ENCODE measurements around the gene GALC.

Gene GALC

DNA sequence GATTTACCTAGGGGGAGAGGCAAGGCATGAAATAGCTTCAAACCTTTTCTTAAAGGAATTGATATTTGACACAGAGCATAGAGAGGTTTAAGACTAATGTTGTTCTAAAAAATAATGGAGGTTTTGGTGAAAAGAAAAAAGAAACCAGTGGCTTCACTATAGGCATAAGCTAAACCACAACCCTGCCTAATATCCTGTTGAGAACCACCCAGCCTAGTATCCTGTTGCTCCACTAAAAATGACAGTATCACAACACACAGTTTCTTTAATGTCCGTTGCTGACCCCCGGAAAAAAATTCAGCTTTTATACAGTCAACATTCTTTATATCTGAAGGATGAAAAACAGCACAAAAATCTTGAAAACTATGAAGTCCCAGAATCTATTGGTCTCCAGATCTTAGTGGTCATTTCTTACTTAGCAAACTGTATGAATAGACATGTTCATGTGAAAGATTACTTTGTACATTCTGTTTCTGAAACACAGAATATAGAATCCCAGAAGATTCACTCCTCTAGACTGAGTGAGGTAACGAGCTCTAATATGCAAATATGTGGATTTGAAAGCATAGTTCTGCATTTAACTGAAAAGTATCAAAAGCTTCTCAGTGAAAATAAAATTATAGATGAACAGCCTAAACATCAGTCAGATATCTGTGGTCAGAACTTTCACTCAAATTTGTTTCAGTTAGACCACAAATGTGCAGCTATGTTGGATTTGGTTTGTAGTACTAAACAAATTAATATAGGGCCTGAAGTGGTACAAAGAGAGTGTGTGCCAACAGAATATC lies 40.5 kb downstream of the GALC start:
- no peak for DNase-seq

DNA sequence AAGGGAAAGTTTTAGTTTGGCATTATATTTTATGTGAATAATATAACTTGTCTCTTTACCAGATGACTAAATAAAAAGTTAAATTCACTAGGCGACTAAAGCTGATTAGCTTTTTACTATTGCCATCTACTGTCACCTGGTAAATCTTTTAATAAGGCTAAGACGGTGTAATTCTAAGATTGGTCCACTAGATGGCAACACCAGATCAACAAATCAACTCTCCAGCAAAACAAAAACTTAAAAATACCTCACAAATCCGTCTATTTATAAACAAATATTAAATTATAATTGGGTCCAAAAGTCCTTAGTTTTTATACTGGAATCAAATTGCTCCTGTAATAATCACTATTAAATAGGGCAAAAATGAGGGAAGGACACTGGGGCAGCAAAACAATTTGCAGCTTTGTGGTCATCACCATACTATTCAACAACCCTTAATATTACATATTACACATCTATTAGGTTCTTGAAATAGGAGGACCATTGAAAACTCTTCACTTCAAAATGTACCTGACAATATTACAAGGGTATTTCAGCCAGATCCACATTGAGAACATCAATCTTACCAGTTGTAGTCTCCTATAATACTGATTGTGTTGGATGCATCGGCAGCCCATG lies 47.9 kb downstream of the GALC start:
- DNase-seq, result no peak

DNA sequence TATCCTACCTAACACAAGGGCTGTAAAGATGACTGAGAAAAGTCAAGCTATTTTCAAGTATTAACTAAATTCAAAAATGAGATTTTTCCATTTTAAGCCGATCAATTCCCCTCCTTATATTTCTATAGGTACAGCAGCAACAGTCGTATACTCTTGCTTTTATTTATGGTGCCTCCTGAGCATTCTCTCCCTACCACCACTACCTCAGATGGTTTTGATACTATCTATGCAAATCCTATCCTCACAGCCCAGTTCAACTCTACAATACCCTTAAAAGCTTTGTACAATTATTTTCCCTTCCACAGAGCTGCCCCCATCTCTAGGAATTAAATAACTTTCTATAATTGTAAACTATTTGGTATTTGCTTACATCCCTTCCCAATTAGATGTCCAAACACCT lies 52.1 kb downstream of the GALC start:
- no peak for DNase-seq

DNA sequence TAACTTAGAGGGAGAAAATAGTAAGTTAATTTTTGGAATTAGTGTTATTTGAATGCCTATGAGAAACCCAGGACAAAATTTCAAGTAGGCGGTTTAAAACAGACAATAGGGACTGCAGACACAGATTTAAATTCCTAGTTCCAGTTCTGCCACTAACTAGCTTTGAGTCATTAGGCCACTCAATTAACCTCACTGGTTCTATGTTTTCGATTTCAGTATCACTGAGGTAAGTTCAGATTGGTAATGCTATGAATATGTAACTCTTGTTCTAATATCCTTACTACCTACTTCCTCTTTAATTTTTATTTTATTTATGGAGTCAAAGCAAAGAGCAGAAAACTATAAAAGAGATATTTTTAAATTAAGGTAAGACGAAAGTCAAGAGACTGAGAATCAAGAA lies 52.6 kb downstream of the GALC start:
- no peak for DNase-seq

DNA sequence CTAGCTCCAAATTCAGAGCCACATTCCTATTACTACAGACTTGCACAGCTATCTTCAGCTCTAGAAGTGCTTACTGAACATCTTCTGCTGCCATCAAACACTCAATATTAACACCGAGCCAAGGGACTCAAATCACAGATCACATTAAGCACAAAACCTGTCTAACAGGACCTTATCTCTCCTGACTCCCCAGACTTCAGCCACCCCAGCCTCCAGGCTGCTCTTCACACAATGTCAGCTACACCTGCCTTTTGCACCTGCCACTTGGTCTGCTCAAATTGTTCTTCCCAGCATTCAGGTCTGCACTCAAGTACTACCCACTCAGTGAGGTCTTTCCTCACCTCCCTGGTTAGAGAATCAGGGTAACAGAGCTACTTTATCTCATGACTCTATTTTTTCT lies 57.1 kb downstream of the GALC start:
- DNase-seq, result no peak

DNA sequence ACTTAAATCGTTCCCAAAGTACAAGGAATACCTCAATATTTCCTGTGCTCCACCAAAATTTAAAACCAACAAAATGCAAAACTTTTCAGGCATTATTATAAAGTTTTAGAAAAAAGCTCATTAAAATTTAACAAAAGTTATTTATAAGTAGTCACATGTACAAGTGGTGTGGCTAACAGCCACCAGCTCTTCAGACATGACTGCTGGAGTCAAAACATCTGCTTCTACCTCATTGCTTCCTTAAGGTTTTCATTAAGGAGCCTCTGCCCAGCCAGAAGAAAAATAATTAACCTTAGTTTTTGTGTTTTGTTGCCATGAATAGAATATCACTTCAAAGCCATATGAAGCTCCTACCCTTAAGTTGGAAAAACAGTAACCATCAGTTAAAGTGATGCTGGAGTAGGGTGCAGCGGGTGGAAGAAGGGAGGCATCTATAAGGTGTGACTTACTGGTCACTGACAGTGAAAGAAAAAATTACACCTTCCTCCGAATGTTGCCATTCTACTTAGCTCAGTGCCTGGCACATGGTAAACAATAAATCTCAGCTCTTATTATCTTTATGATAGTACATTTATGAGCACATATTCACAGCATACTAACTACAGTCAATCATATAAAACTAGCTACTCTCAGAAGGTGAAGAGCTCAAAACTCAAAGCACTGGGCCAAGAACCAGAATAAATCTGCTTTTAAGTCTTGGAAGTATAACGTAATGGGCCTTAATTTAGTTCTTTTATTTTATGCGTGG lies 57.7 kb downstream of the GALC start:
- no peak for DNase-seq

DNA sequence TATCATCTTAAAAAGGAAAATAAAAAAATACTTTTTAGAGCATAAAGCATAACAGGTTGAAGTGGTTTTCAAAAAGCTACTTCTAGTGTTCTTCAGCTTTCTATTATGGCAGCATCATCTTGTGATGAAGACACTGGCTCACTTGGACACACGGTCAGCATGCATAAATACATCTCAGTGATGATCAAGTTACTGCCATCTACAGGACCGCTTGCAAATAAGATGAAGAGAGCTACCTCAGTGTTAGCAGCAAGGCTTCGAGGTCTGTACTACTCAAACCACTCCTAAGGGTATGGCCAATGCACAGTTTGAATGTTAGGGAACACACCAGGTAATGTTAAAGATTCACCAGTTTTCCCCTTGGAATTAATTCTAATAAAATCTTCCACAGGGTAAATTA lies 58.8 kb downstream of the GALC start:
- DNase-seq, result no peak

DNA sequence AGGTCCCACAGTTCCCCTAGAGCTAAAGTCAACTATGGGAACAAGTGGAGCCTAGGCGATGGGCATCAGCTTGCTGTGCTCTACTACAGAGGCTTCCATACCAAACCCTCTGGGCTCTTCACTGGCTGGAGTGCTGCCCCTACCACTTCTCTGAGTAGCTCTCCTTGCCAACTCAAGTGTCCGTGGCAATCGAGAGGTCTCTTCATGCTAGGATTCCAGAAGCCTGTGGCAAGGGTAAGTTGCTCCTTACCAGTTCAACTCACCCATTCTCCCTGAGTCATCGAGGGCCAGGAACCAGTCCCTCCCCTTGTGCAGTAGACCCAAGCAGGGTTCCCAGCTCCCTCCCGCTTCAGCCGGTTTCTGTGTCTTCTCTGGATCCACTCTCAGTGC lies 76.1 kb downstream of the GALC start:
- DNase-seq, result no peak

DNA sequence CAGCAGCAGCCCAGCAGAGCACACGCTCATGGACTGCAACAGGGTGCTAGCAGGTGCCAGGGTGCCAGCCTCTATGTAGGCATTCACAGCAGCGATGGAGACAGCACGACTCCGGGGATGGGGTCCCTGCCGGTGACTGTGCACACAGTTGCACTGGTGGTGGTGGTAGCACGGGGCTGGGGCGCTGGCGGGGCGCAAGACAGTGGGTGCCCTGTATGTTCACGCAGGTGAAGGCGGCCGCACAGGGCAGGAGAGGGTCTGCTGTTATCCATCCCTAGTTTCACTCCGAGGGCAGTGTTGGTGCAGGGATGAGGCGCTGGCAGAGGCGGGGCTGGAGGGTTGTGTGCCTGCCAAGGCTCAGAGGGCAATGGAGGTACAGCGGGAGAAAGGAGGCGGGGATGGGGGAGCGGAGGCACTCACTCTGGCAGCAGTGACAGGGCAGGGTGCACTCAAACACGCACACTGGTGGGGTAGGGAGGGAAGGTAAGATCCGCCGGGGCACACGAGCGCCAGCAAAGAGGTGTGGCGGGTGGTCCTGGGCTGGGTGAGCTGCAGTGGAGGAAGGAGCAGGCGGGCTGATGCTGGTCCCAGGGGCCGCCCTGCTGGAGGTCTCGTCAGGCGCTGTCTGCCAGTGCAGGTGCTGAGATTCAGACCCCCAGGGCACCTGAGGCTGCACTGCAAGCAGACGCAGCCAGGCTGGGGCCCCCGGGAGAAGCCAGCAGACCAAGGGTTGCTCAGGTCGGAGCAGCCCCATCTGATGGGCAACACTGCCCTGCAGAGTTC lies 76.7 kb downstream of the GALC start:
- no peak for DNase-seq

DNA sequence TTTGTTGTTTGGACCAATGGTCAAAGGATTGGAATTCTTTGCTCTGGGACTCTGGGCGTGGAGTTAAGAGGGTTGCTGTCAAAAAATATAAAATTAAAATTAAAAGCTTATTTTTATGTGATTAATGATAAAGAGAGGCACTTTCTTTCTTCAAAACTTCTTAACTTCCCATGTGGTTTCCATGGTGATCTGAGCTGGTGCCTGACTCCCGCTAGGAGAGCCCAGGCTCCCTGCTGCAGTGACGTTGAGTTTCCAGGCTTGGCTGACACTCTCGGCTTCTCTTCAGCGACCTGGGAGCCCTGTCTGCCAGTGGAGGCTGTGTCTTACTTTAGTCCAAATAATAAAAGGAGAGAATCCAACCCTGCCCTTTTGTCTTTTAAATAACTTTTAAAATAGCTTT lies 84.4 kb downstream of the GALC start:
- DNase-seq, result no peak

DNA sequence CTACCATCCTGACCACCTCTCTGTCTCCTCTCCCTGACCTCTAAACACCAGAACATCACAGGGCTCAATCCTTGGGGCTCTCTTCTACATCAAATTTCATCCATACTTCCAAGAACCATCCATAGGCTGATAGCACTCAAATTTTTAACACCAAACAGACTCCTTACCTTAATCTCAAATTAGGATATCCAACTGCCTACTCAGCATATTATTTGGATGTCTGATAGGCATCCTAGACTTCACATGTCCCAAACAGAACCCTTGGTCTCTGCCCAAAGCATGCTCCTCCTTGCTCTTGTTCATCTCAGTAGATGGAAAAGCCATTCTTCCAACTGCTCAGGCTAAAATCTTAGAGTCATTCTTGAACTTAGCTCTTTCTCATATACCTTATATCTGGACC lies 91.3 kb downstream of the GALC start:
- no peak for DNase-seq

DNA sequence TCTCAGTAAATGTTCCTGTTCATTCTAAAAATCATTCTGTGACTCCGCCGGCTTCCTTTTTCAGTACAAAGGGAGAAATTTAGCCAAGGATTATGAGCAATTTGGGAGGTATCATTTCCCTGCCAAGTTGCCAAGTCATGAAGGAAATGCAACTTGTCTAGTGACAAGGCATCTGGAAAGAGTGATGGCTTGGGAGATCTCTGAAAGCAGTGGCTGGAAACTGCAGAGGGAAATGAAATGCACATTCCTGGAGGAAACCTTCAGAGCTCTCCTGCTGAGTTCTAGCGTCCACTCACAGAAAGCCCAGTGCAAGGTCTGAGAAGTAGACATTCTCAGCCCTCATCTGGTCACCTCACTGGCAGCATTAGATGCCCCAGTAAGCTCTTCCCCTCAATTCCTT lies 91.7 kb downstream of the GALC start:
- no peak for DNase-seq

DNA sequence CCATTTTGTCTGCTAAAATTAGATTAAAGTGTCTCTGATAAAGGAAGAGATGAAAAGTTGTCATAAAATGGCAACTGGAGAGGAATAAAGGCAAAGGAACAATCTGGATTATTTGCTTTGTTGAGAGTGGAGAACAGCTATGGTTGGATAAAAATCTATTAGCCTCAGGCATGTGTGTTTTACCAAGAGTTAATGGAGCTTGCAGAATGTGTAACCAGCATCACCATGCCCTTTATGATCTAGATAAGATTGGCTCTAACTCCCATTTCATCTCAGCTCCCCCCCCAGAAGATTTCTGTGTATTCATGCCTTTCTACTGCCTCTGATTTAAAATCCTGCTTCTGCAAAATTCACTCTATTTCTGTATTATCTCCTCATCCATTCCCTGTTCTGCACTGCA lies 93.8 kb downstream of the GALC start:
- no peak for DNase-seq

DNA sequence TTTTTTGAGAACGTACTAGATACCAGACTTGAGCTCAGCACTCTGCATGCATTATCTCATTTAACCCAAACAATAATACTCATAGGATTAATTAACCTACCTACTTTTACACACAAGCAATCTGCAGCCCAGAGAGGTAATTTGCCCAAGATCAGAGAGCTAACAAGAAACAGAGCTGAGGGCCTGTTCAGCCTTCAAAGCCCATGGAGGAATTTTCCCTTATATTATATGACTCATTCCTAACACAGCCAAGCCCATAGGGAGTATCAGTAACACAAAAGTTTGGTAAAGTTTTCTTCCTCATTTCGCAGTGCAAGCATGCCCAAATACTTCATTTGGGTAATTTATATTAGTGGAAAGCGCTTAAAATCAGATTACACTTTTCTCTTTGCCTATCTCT lies 94.7 kb downstream of the GALC start:
- no peak for DNase-seq

DNA sequence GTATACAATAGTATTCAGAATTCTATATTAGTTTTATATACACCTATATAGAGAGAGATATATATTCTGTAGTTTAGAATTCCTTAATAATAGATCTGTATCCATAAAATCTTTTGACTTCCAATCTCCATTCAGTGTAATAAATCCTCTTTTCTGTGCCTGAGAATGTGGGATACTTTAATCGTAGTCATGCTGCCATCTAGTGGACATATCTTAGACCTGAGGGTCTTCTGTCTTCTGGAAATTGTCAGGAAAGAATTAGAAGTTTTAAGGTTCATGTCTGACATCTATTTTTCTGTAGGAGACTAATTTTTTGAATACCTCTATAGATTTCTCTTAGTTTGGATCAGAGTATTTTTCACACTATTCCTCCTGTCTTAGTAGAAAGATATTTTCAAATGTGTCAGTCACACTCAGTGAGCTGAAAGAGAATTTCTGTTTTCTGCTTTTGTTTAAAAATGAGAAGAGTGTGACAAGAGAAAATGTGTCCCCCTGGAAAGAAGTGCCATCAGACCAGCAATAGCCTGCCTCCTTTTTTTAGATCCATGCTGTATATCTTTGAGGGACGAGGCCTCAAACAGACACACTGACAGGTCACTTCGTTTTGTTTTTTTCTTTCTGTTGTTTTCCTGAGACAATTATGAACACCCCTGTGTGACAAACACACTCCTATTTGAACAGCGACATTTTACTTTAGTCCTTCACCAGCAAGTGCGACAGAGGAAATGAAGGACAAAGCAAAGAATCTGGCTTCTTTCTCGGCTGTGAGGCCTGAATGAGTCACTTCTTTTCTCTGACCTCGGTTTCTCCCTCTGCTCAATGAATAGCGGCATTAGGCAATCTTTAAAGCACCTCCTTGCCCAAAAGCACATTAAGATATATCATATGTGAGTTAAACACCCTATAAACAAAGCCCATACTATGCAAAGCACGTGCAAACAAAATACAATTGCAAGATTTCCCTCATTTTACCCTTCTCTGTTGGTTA lies 96.3 kb downstream of the GALC start:
- no peak for DNase-seq

DNA sequence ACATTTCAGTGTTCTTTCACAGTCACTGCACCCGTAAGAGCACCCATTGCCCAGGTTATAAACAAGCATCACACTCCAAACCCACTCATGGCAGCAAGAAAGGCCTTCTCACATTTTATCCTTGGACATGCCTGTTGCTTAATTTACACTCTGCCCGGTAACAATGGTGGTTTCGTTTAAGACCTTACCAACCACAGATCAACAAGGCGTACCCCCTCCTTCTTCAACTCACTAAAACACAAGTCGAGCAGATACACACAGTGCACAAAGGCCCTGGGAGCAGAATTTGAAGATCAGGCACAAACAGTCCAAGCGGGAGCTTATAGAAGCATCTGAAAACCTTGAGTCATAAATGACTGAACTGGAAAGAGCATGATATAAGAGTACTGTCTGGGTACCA lies 98.1 kb downstream of the GALC start:
- no peak for DNase-seq

DNA sequence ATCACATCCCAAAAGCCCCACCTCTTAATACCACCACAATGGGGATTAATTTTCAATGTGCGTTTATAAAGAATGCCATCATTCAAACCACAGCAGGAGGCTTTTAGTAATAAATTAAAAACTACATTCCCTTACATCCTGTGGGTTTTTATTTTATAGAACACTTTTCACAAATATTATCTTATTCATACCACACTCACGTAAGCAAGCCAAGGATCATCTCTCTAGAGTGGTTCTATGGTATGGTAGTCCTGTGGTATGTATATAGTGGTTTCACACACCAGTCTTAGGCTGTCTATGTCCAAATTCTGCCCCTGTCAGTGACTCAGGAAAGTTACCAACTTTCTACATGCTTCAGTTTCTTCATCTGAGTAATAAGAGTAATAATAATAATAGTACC lies 100.2 kb downstream of the GALC start:
- no peak for DNase-seq

DNA sequence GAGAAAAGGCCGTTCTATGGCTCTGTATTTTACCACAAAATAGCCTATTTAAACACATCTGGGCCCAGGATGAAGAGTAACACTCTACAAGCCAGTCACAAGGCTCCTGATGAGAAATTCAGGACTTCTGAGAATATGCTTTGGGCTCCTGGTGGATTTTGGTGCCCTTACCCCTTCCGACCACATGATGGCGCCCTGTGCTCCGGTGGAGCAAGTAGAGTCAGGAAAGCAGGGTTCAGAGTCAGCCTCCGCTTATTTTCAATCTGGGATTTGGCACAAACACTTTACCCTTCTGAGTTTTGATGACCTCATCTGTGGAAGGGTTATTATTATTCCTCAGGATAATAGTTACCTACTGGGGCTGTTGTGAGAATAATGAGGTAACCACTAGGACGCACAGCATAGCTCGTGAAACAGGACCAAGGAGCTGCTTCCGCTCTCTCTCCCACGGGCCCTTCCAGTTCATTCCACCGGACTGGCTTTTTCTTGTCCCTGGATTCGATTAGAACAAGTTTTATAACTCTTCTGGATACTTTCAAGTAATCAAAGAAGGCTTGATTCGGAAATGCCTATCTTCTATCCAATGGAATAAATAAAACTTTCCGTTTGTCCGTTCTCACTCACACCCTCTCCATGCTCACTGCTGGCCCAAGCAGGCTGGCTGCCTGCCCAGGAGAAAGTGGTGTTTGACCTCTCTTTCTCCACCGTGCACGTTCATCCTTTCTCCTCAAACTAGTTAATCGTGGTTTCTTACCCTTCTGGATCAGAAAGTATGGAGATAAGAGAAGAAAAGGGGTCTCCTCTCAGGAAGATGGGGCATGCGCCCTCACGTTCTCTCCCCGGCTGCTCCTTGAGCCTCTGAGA lies 104.6 kb downstream of the GALC start:
- DNase-seq, result no peak

DNA sequence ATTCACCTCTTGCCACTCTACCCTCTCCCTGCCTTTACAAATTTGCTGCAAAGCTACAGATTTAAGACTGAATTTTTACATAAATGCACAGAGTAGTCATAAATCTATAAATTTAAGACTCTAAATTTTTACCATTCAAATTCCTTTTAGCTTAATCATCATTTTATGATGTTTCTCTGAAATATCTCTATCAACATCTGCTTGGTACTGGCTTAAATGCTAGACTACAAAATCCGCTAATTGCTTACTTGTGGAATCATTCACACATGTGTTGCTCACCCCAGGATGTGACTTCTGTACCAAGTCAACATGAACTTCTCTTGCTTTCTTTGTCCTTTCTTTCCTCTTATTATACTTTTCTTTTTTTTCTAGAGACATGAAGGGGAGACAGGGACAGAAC lies 109.2 kb downstream of the GALC start:
- no peak for DNase-seq

Data from effector CD4-positive, alpha-beta T cell (primary cell).